Esophagus (tissue), 2 donors: ENCODE results near the gene AP5Z1. TPM values are rescaled to one million over a fixed set of nuclear protein-coding genes. Genes with fewer than 3 reads are reported as not detected.

ENCODE experiments used
- H3K27ac ChIP-seq, 2 donors: one replicate each; pipeline ENCODE4 v1.5.1; 2013; ENCODE audit warnings: low read depth in 2 of 2, mild to moderate bottlenecking in 2 of 2, inconsistent platforms in 1 of 2, low read length in 1 of 2, moderate library complexity in 1 of 2
- H3K27me3 ChIP-seq, 2 donors: one replicate each; pipeline ENCODE4 v1.6.1; 2013; ENCODE audit warnings: low read length in 2 of 2, control low read depth in 1 of 2, mild to moderate bottlenecking in 1 of 2; ENCODE audit not compliant: insufficient read depth in 2 of 2, control insufficient read depth in 1 of 2
- H3K36me3 ChIP-seq, 2 donors: one replicate each; pipeline ENCODE4 v1.6.1; 2013; ENCODE audit warnings: low read length in 1 of 2; ENCODE audit not compliant: control insufficient read depth in 2 of 2, insufficient read depth in 2 of 2
- H3K4me1 ChIP-seq, 2 donors: one replicate each; pipeline ENCODE4 v1.6.1; 2013; ENCODE audit warnings: low read length in 1 of 2; ENCODE audit not compliant: control insufficient read depth in 2 of 2, insufficient read depth in 2 of 2
- H3K4me3 ChIP-seq, 2 donors: one replicate each; pipeline ENCODE4 v1.5.1; 2013; ENCODE audit warnings: low read length in 2 of 2, mild to moderate bottlenecking in 2 of 2, low read depth in 1 of 2, moderate library complexity in 1 of 2
- H3K9me3 ChIP-seq, 2 donors: one replicate each; pipeline ENCODE4 v1.6.1; 2013; ENCODE audit warnings: mild to moderate bottlenecking in 2 of 2, low read depth in 1 of 2, low read length in 1 of 2, moderate library complexity in 1 of 2; ENCODE audit not compliant: control insufficient read depth in 2 of 2, insufficient read depth in 1 of 2
- WGBS, 2 donors: extraction: QIAGEN DNeasy Blood & Tissue Kit; methylation state at CpG; one replicate each; pipeline ENCODE4 v1.1.7; 2013; 5-methylcytosine and 5-hydroxymethylcytosine counted together
- polyA plus RNA-seq, 2 donors: library from polyadenylated mRNA; stranded (reverse); fragments of 200-250 nt; gene quantifications; one replicate each; pipeline ENCODE4 v1.2.3, GENCODE V29; 2013
- donor health status: healthy with polysubstance abuse.
- donor health status: Bipolar disorder and iron deficiency.

The AP5Z1 gene, protein sequence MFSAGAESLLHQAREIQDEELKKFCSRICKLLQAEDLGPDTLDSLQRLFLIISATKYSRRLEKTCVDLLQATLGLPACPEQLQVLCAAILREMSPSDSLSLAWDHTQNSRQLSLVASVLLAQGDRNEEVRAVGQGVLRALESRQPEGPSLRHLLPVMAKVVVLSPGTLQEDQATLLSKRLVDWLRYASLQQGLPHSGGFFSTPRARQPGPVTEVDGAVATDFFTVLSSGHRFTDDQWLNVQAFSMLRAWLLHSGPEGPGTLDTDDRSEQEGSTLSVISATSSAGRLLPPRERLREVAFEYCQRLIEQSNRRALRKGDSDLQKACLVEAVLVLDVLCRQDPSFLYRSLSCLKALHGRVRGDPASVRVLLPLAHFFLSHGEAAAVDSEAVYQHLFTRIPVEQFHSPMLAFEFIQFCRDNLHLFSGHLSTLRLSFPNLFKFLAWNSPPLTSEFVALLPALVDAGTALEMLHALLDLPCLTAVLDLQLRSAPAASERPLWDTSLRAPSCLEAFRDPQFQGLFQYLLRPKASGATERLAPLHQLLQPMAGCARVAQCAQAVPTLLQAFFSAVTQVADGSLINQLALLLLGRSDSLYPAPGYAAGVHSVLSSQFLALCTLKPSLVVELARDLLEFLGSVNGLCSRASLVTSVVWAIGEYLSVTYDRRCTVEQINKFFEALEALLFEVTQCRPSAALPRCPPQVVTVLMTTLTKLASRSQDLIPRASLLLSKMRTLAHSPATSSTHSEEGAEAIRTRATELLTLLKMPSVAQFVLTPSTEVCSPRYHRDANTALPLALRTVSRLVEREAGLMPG
- 10 to 100 TPM; 22.1 to 34.5 TPM for polyA plus RNA-seq

- Histone ChIP-seq H3K27me3 (no peaks in the 10 kb centered on the region), H3K4me1 (peaks cover 0 to 2% of the 10 kb centered on the region in 2 donors), H3K27ac (peak within 1 kb of the TSS; percentile 89 to 99), H3K9me3 (no peaks in the 10 kb centered on the region), H3K36me3 (peaks cover 0 to 2% of the 10 kb centered on the region in 2 donors), H3K4me3 (peak within 1 kb of the TSS; percentile 75 to 94)
- WGBS, 2 donors, result 0% methylated on average over 55 of the region's 55 CpGs
Observed at GRCh38 chr7:4775250-4775847, at the start of gene AP5Z1. Gene AP5Z1 (plus strand): TSS chr7:4775623. CDS start chr7:4775716, 93 bp downstream.

GRCh38 chr7:4725850-4726450, 49.5 kb upstream of the AP5Z1 start:
- 51 to 57% methylated on average over 15 of the region's 15 CpGs for WGBS, 2 donors
- peak overlapping the region; percentile 40 to 53 for H3K4me3 ChIP-seq
- H3K27ac ChIP-seq, result peak overlapping the region; percentile 84 to 86
- no peaks in the 10 kb centered on the region for H3K9me3 ChIP-seq
- H3K27me3 ChIP-seq, result no peaks in the 10 kb centered on the region
- peaks cover 0 to 18% of the 10 kb centered on the region in 2 donors for H3K36me3 ChIP-seq
- peaks cover 3 to 9% of the 10 kb centered on the region in 2 donors for H3K4me1 ChIP-seq

DNA sequence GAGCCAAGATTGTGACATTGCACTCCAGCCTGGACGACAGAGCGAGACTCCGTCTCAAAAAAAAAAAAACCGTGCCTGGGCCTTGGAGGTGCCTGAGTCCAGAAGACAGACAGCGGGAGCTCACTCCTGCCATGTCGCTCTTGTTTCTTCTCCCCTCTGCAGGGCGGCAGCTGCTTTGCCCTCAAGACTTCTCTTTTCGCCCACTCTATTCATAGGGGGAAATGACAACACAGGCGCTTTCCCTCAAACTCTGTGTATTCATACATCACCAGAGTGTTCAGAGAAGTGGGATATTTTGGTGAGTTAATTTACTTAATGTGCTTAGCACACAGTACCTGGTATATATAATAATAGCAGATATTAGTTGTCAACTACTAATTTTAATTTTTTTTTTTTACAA, 48.9 kb upstream of the AP5Z1 start:
- Histone ChIP-seq H3K4me1 (peaks cover 2 to 9% of the 10 kb centered on the region in 2 donors), H3K27ac (no peak overlapping the region), H3K9me3 (no peaks in the 10 kb centered on the region), H3K36me3 (peaks cover 0 to 18% of the 10 kb centered on the region in 2 donors), H3K27me3 (no peaks in the 10 kb centered on the region), H3K4me3 (no peak overlapping the region)
- 90 to 92% methylated on average over 9 of the region's 9 CpGs for WGBS, 2 donors

DNA sequence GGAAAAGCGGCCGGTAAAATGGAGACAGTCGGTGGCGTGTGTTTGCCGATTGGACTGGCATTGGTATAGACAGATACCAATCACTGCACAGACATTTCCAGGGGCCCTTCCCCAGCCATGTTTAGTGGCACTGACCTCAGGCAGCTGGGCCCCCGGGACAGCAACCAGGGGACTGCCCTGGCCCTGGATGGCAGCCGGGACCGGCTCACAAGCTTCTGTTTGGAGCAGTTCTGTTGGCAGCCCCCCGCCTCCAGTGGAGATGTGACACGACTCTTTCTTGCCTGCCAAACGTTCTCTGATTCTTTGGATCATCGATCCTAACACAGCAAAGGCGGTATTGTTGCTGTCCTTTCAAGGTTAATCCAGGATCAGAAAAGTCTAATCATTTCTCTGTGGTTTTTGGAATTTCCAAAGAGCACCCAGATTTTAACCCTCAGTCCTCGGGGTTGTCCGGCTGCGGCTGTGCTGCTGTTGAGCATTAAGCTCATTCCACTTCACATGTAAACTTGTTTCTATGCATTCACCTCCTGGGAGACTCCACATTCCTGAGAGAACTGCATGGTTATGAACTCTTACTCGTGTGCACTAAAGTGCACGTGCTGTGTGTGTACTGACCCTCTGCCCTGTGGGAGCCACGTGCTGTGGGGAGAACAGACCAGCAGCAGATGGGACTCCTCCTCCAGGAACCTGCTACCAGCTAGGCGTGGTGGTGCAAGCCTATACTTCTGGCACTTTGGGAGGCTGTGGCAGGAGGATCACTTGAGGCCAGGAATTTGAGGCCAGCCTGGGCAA, 47.3 kb upstream of the AP5Z1 start:
- no peak overlapping the region for H3K4me3 ChIP-seq
- no peaks in the 10 kb centered on the region for H3K27me3 ChIP-seq
- 90 to 92% methylated on average over 20 of the region's 20 CpGs for WGBS, 2 donors
- peaks cover 5 to 7% of the 10 kb centered on the region in 2 donors for H3K4me1 ChIP-seq
- no peak overlapping the region for H3K27ac ChIP-seq
- H3K36me3 ChIP-seq, result peaks cover 0 to 11% of the 10 kb centered on the region in 2 donors
- no peaks in the 10 kb centered on the region for H3K9me3 ChIP-seq

GRCh38 chr7:4729266-4729665, 46.2 kb upstream of the AP5Z1 start:
- peaks cover 5 to 11% of the 10 kb centered on the region in 2 donors for H3K4me1 ChIP-seq
- peaks cover under 1 to 13% of the 10 kb centered on the region in 2 donors for H3K36me3 ChIP-seq
- WGBS, 2 donors, result 87 to 94% methylated on average over 19 of the region's 19 CpGs

DNA sequence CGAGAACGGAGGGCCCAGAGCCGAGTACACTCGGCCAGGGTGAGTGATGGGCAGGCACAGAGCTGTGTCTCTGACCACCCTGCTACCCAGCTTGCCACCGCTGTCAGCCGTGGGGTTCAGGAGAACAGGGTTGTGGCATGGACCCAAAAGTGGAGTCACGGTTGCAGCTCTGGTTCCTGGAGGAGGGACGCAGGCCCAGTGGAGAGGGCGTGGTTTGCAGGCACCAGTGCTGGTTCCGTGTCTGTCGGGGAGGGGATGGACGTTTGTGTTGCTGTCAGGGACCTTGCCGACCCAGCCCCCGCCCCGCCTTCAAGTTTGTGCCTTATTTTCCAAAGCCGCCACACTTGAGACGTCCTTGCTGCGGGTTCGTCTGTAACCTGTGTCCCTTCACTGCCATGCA, 45.1 kb upstream of the AP5Z1 start:
- WGBS, 2 donors, result 83 to 87% methylated on average over 19 of the region's 19 CpGs
- Histone ChIP-seq H3K27ac (no peak overlapping the region), H3K36me3 (peaks cover 5 to 14% of the 10 kb centered on the region in 2 donors), H3K9me3 (peaks cover 0 to 2% of the 10 kb centered on the region in 2 donors), H3K4me1 (peaks cover 4 to 5% of the 10 kb centered on the region in 2 donors), H3K4me3 (no peak overlapping the region), H3K27me3 (no peaks in the 10 kb centered on the region)

More at GRCh38 chr7:4729266-4729665, 46.2 kb upstream of the AP5Z1 start:
- Histone ChIP-seq H3K27me3 (no peaks in the 10 kb centered on the region), H3K4me3 (no peak overlapping the region), H3K27ac (no peak overlapping the region), H3K9me3 (peaks cover 0 to 2% of the 10 kb centered on the region in 2 donors)

- H3K27me3 ChIP-seq, result no peaks in the 10 kb centered on the region
Observed at GRCh38 chr7:4730971-4731370, 44.5 kb upstream of the AP5Z1 start.

DNA sequence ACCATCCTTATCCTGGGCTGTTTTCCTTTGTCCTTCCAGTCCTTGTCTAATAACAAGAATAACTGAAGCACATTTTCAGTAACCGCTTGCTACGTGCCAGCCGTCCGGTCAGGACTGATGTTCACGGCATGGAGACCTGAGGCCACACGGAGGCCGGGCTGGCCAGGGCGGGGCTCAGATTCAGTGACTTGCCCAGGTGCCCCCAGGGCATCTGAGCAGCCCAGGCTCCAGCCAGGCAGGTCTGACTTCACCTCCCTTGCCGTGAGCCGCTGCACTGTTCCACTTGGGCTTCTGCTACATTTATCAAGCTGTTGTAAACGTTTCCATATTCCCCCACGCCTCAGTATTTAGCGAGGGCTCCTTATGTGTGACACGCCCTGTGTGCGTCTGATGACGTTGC, 43.6 kb upstream of the AP5Z1 start:
- peaks cover 0 to 2% of the 10 kb centered on the region in 2 donors for H3K9me3 ChIP-seq
- no peak overlapping the region for H3K4me3 ChIP-seq
- no peaks in the 10 kb centered on the region for H3K27me3 ChIP-seq
- H3K36me3 ChIP-seq, result peaks cover 5 to 14% of the 10 kb centered on the region in 2 donors
- H3K27ac ChIP-seq, result no peak overlapping the region
- WGBS, 2 donors, result 84 to 87% methylated on average over 16 of the region's 16 CpGs
- peaks cover 4 to 5% of the 10 kb centered on the region in 2 donors for H3K4me1 ChIP-seq

More at GRCh38 chr7:4730971-4731370, 44.5 kb upstream of the AP5Z1 start:
- peaks cover 5 to 14% of the 10 kb centered on the region in 2 donors for H3K36me3 ChIP-seq
- no peak overlapping the region for H3K27ac ChIP-seq
- H3K9me3 ChIP-seq, result peaks cover 0 to 2% of the 10 kb centered on the region in 2 donors
- peaks cover 4 to 5% of the 10 kb centered on the region in 2 donors for H3K4me1 ChIP-seq
- H3K4me3 ChIP-seq, result no peak overlapping the region
- 62 to 69% methylated on average over 10 of the region's 10 CpGs for whole genome bisulfite sequencing, 2 donors
